Stomach (tissue), 9 donors: ENCODE results near the gene TSR2. TPM values are rescaled to one million over a fixed set of nuclear protein-coding genes. Genes with fewer than 3 reads are reported as not detected.
"Not testable (repeated sequence)": the region's sequence is repeated elsewhere in the genome, so short reads cannot be mapped to it uniquely, and the experiment has no call there.

ENCODE experiments used
- DNase-seq, 2 donors: peaks; one replicate each; pipeline versions ENCODE4 v3.0.0 to v3.0.0-alpha.2; 2013 to 2019
- H3K27ac ChIP-seq, 5 donors: fragments of 200-600 bp in 4 of 5; sonication (generic) in 4 of 5; one replicate each; pipeline ENCODE4 v1.5.1; 2013 to 2019; ENCODE audit warnings: mild to moderate bottlenecking in 1 of 5, moderate library complexity in 1 of 5
- H3K27me3 ChIP-seq, 3 donors: fragments of 200-600 bp; sonication (generic); one replicate each; pipeline ENCODE4 v1.5.1; 2017 to 2019; ENCODE audit warnings: mixed run types in 1 of 3
- H3K36me3 ChIP-seq, 4 donors: fragments of 200-600 bp; sonication (generic); 1 replicate in 3 of 4; 2 replicates in 1 of 4; pipeline ENCODE4 v1.5.1; 2016 to 2019
- H3K4me1 ChIP-seq, 4 donors: fragments of 200-600 bp; sonication (generic); one replicate each; pipeline ENCODE4 v1.5.1; 2016 to 2019
- H3K4me3 ChIP-seq, 4 donors: fragments of 200-600 bp; sonication (generic) in 3 of 4; one replicate each; pipeline ENCODE4 v1.5.1; 2016 to 2019; ENCODE audit warnings: mild to moderate bottlenecking in 1 of 4
- H3K9me3 ChIP-seq, 4 donors: fragments of 200-600 bp; sonication (generic); one replicate each; pipeline ENCODE4 v1.5.1; 2016 to 2019
- EP300 ChIP-seq: sonication (generic); formaldehyde crosslinking; IDR thresholded peaks from one replicate; pipeline ENCODE4 v1.6.1; 2017; ENCODE audit warnings: antibody characterized with exemption
- POLR2A ChIP-seq, 4 donors: fragments of 450-650 bp; IDR thresholded peaks; one replicate each; pipeline ENCODE4 v1.6.1; 2016; ENCODE audit warnings: antibody characterized with exemption in 4 of 4, control low read depth in 2 of 4, mild to moderate bottlenecking in 1 of 4, moderate library complexity in 1 of 4
- POLR2AphosphoS5 ChIP-seq, 3 donors: sonication (generic); formaldehyde crosslinking; IDR thresholded peaks; one replicate each; pipeline ENCODE4 v1.6.1; 2016; ENCODE audit warnings: antibody characterized with exemption in 3 of 3
- WGBS, 5 donors: extraction: QIAGEN DNeasy Blood & Tissue Kit in 3 of 5; methylation state at CpG; one replicate each; pipeline versions ENCODE4 v1.1.5 to v1.1.7; 2013 to 2018; 5-methylcytosine and 5-hydroxymethylcytosine counted together
- intact Hi-C: fragments of 100-400 bp; cut with DNase I; formaldehyde crosslinking; loops from one replicate; pipeline ENCODE4 v1.15.1; 2023; ENCODE audit warnings: low total_unique reads
- polyA plus RNA-seq, 3 donors: library from polyadenylated mRNA; stranded (reverse); fragments of 200-250 nt; gene quantifications; one replicate each; pipeline ENCODE4 v1.2.3, GENCODE V29; 2013
- total RNA-seq, 5 donors: library from RNA; depleted of rRNA; stranded (reverse); fragments of >200 nt; gene quantifications; one replicate each; pipeline versions ENCODE4 v1.1.0 to v1.2.3, GENCODE V29; 2014 to 2016
- TF ChIP-seq, protein P1 (sequence below), 7 experiments: fragments of 450-650 bp in 4 of 7; fragments of 200-600 bp in 3 of 7; sonication (generic) in 3 of 7; IDR thresholded peaks; one replicate each; pipeline ENCODE4 v1.5.1; 2016 to 2019; ENCODE audit warnings: antibody characterized with exemption in 7 of 7, control low read depth in 2 of 7, mild to moderate bottlenecking in 1 of 7
- donor health status: healthy with polysubstance abuse.
- donor health status: Bipolar disorder and iron deficiency.
- donor health status: healthy.

TSR2 gene
- total and polyA plus RNA-seq, 8 donors, result 12.5 to 48.1 (median 28.8) TPM; not detected in 1

- intact Hi-C loops, result no loop called here
- H3K4me3 ChIP-seq, result no peak overlapping the region
Observed at GRCh38 chrX:54483946-54484345, 43.7 kb downstream of the TSR2 start.

DNA sequence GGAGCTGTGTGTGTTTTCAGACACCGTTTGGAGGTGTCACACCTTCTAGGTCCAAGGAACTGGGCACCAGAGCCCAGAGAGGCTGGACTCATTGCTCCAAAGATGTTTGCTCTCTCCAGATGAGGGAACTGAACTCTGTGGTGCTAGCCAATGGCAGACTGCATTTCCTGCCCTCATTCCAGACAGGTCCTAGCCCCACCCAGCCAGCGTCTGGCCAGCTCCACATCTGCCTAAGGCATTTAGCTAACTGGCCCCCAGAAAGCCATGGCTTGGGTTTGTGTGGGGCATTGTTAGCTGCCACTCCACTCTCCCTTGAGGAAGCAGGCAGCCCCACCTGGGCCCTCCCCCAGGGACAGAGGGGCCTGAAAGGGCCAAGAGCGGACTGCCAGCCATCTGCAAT is 44.5 kb downstream of the TSR2 start:
- no peaks in the 10 kb centered on the region for H3K27me3 ChIP-seq
- peaks cover 0 to 36% (median 13%) of the 10 kb centered on the region in 4 donors for H3K4me1 ChIP-seq
- H3K36me3 ChIP-seq, result no peaks in the 10 kb centered on the region
- DNase-seq, result peak in 1 of 2 donors; percentile 16
- intact Hi-C loops, result no loop called here
- H3K4me3 ChIP-seq, result no peak overlapping the region
- H3K27ac ChIP-seq, result peak overlapping the region in 1 of 5 donors; percentile 58
- peaks cover 0 to 5% (median under 1%) of the 10 kb centered on the region in 4 donors for H3K9me3 ChIP-seq
- no peak for TF ChIP-seq EP300
- TF ChIP-seq, protein P1, sequence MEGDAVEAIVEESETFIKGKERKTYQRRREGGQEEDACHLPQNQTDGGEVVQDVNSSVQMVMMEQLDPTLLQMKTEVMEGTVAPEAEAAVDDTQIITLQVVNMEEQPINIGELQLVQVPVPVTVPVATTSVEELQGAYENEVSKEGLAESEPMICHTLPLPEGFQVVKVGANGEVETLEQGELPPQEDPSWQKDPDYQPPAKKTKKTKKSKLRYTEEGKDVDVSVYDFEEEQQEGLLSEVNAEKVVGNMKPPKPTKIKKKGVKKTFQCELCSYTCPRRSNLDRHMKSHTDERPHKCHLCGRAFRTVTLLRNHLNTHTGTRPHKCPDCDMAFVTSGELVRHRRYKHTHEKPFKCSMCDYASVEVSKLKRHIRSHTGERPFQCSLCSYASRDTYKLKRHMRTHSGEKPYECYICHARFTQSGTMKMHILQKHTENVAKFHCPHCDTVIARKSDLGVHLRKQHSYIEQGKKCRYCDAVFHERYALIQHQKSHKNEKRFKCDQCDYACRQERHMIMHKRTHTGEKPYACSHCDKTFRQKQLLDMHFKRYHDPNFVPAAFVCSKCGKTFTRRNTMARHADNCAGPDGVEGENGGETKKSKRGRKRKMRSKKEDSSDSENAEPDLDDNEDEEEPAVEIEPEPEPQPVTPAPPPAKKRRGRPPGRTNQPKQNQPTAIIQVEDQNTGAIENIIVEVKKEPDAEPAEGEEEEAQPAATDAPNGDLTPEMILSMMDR (IDR thresholded peaks at IDR 0.05), result no peak
- TF ChIP-seq POLR2AphosphoS5 (IDR thresholded peaks at IDR 0.05), result no peak
- TF ChIP-seq POLR2A (IDR thresholded peaks at IDR 0.05), result no peak
- 29 to 50% (median 44%) methylated on average over 2 to 3 of the region's 3 CpGs for WGBS, 5 donors

More at GRCh38 chrX:54483946-54484345, 43.7 kb downstream of the TSR2 start:
- Histone ChIP-seq H3K36me3 (no peaks in the 10 kb centered on the region), H3K9me3 (peaks cover 0 to 2% (median 0%) of the 10 kb centered on the region in 4 donors), H3K4me1 (peaks cover 0 to 36% (median 16%) of the 10 kb centered on the region in 4 donors), H3K27me3 (no peaks in the 10 kb centered on the region), H3K27ac (peak overlapping the region in 3 of 5 donors; percentile 43 to 62 (median 58))
- TF ChIP-seq EP300, result no peak
- TF ChIP-seq, protein P1 (IDR thresholded peaks at IDR 0.05), result no peak
- TF ChIP-seq POLR2AphosphoS5 (IDR thresholded peaks at IDR 0.05), result no peak
- 49 to 80% (median 68%) methylated on average over 9 of the region's 9 CpGs for WGBS, 5 donors
- DNase-seq, result peak in 1 of 2 donors; percentile 6

DNA sequence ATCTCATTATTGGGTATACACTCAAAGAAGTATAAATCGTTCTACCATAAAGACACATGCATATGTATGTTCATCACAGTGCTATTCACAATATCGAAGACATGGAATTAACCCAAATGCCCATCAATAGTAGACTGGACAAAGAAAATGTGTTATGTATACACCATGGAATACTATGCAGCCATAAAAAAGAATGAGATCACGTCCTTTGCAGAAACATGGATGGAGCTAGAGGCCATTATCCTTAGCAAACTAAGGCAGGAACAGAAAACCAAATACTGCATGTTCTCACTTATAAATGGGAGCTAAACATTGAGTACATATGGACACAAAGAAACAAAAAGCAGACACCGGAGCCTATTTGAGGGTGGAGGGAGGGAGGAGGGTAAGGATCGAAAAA is 49.6 kb downstream of the TSR2 start:
- peaks cover 0 to 18% (median 6%) of the 10 kb centered on the region in 4 donors for H3K4me1 ChIP-seq
- H3K4me3 ChIP-seq, H3K9me3 ChIP-seq, intact Hi-C loops, H3K27me3 ChIP-seq, H3K36me3 ChIP-seq, DNase-seq, H3K27ac ChIP-seq: not testable (repeated sequence)
- WGBS, 5 donors, result 90 to 97% (median 94%) methylated on average over 5 of the region's 5 CpGs

DNA sequence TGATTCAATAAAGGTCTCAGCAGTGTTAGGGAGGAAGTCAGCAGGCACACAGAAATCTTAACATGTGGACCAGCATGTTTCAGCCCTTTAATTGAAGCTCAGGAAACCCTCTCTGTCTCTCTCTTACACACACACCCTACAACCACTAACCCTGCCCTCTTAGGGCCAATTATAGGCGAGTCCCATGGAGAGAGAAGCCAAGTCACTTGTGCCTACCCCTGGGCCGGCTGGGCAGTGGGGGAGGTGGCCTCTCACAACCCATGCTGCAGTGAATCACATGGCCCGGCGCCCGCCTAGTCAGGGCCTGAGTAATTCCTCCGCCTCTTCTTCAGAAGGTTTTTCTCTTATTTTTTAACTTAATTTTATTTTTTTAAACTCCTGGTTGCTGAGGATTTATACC is 52.1 kb downstream of the TSR2 start:
- peaks cover 0 to 18% (median 4%) of the 10 kb centered on the region in 4 donors for H3K4me1 ChIP-seq
- H3K9me3 ChIP-seq, result peaks cover 0 to 6% (median 3%) of the 10 kb centered on the region in 4 donors
- H3K27me3 ChIP-seq, result peaks cover 0 to 10% (median 7%) of the 10 kb centered on the region in 3 donors
- H3K36me3 ChIP-seq, result no peaks in the 10 kb centered on the region
- no peak for DNase-seq
- no peak overlapping the region for H3K27ac ChIP-seq
- WGBS, 5 donors, result 50 to 70% (median 61%) methylated on average over 4 to 6 of the region's 6 CpGs
- TF ChIP-seq POLR2AphosphoS5 (IDR thresholded peaks at IDR 0.05) (no peak), POLR2A (IDR thresholded peaks at IDR 0.05) (no peak), EP300 (no peak)
- TF ChIP-seq, protein P1 (IDR thresholded peaks at IDR 0.05), result no peak
- no peak overlapping the region for H3K4me3 ChIP-seq
- intact Hi-C loops, result no loop called here
